Stomach (tissue), 19 donors: ENCODE data around the gene LRRN3. TPM values are rescaled to one million over a fixed set of nuclear protein-coding genes. Genes with fewer than 3 reads are reported as not detected.

ENCODE experiments used
- DNase-seq, 2 donors: peaks; one replicate each; pipeline versions ENCODE4 v3.0.0 to v3.0.0-alpha.2; 2013 to 2019
- H3K27ac ChIP-seq, 5 donors: fragments of 200-600 bp in 4 of 5; sonication (generic) in 4 of 5; one replicate each; pipeline ENCODE4 v1.5.1; 2013 to 2019; ENCODE audit warnings: mild to moderate bottlenecking in 1 of 5, moderate library complexity in 1 of 5
- H3K27me3 ChIP-seq, 3 donors: fragments of 200-600 bp; sonication (generic); one replicate each; pipeline ENCODE4 v1.5.1; 2017 to 2019; ENCODE audit warnings: mixed run types in 1 of 3
- H3K36me3 ChIP-seq, 4 donors: fragments of 200-600 bp; sonication (generic); 1 replicate in 3 of 4; 2 replicates in 1 of 4; pipeline ENCODE4 v1.5.1; 2016 to 2019
- H3K4me1 ChIP-seq, 4 donors: fragments of 200-600 bp; sonication (generic); one replicate each; pipeline ENCODE4 v1.5.1; 2016 to 2019
- H3K4me3 ChIP-seq, 4 donors: fragments of 200-600 bp; sonication (generic) in 3 of 4; one replicate each; pipeline ENCODE4 v1.5.1; 2016 to 2019; ENCODE audit warnings: mild to moderate bottlenecking in 1 of 4
- H3K9me3 ChIP-seq, 4 donors: fragments of 200-600 bp; sonication (generic); one replicate each; pipeline ENCODE4 v1.5.1; 2016 to 2019
- CTCF ChIP-seq, 7 experiments: fragments of 450-650 bp in 4 of 7; fragments of 200-600 bp in 3 of 7; sonication (generic) in 3 of 7; IDR thresholded peaks; one replicate each; pipeline ENCODE4 v1.5.1; 2016 to 2019; ENCODE audit warnings: antibody characterized with exemption in 7 of 7, control low read depth in 2 of 7, mild to moderate bottlenecking in 1 of 7
- EP300 ChIP-seq: sonication (generic); formaldehyde crosslinking; IDR thresholded peaks from one replicate; pipeline ENCODE4 v1.6.1; 2017; ENCODE audit warnings: antibody characterized with exemption
- POLR2A ChIP-seq, 4 donors: fragments of 450-650 bp; IDR thresholded peaks; one replicate each; pipeline ENCODE4 v1.6.1; 2016; ENCODE audit warnings: antibody characterized with exemption in 4 of 4, control low read depth in 2 of 4, mild to moderate bottlenecking in 1 of 4, moderate library complexity in 1 of 4
- POLR2AphosphoS5 ChIP-seq, 3 donors: sonication (generic); formaldehyde crosslinking; IDR thresholded peaks; one replicate each; pipeline ENCODE4 v1.6.1; 2016; ENCODE audit warnings: antibody characterized with exemption in 3 of 3
- WGBS, 5 donors: extraction: QIAGEN DNeasy Blood & Tissue Kit in 3 of 5; methylation state at CpG; one replicate each; pipeline versions ENCODE4 v1.1.5 to v1.1.7; 2013 to 2018; 5-methylcytosine and 5-hydroxymethylcytosine counted together
- intact Hi-C: fragments of 100-400 bp; cut with DNase I; formaldehyde crosslinking; loops from one replicate; pipeline ENCODE4 v1.15.1; 2023; ENCODE audit warnings: low total_unique reads
- long read RNA-seq, 10 donors: transcript quantifications; one replicate each; lab custom pipeline, GENCODE V29; 2026
- polyA plus RNA-seq, 3 donors: library from polyadenylated mRNA; stranded (reverse); fragments of 200-250 nt; gene quantifications; one replicate each; pipeline ENCODE4 v1.2.3, GENCODE V29; 2013
- total RNA-seq, 5 donors: library from RNA; depleted of rRNA; stranded (reverse); fragments of >200 nt; gene quantifications; one replicate each; pipeline versions ENCODE4 v1.1.0 to v1.2.3, GENCODE V29; 2014 to 2016
- donor health status: healthy with polysubstance abuse.
- donor health status: Bipolar disorder and iron deficiency.
- donor health status: healthy.

The LRRN3 gene
- total RNA-seq (1 to 10 TPM in 1 of 5 donors, not detected in 4; 4.4 TPM), polyA plus RNA-seq (under 1 TPM in 2 of 3 donors, not detected in 1; 0.33 to 0.61 TPM)
- long read RNA-seq, donor 1, partial matches to known transcripts: 0 of 1 reads
- long read RNA-seq, donor 1, other reads (novel, unspliced or antisense): 0 of 1 reads
- long read RNA-seq, donor 2, transcript LRRN3-201 (3 exons, 3,099 nt): major isoform, 5 of 6 reads
- long read RNA-seq, donor 2, partial matches to known transcripts: 0 of 6 reads
- long read RNA-seq, donor 2, other reads (novel, unspliced or antisense): 0 of 6 reads
- long read RNA-seq, donor 3, partial matches to known transcripts: 0 of 1 reads
- long read RNA-seq, donor 3, other reads (novel, unspliced or antisense): 0 of 1 reads
- long read RNA-seq, donor 4, partial matches to known transcripts: 0 of 1 reads
- long read RNA-seq, donor 4, other reads (novel, unspliced or antisense): 0 of 1 reads
- long read RNA-seq, donor 5, partial matches to known transcripts: 0 of 9 reads
- long read RNA-seq, donor 5, other reads (novel, unspliced or antisense): 0 of 9 reads
- long read RNA-seq, donor 6, partial matches to known transcripts: 6 of 6 reads
- long read RNA-seq, donor 6, other reads (novel, unspliced or antisense): 0 of 6 reads
- long read RNA-seq, donor 7, transcript LRRN3-201 (3 exons, 3,099 nt): major isoform, 5 of 7 reads
- long read RNA-seq, donor 7, partial matches to known transcripts: 0 of 7 reads
- long read RNA-seq, donor 7, other reads (novel, unspliced or antisense): 0 of 7 reads
- long read RNA-seq, donor 8, partial matches to known transcripts: 0 of 3 reads
- long read RNA-seq, donor 8, other reads (novel, unspliced or antisense): 0 of 3 reads
- long read RNA-seq, donor 9, partial matches to known transcripts: 0 of 6 reads
- long read RNA-seq, donor 9, other reads (novel, unspliced or antisense): 0 of 6 reads
- long read RNA-seq, donor 10, partial matches to known transcripts: 0 of 2 reads
- long read RNA-seq, donor 10, other reads (novel, unspliced or antisense): 0 of 2 reads

- Histone ChIP-seq H3K9me3 (no peaks in the 10 kb centered on the region), H3K4me3 (peak within 1 kb of the TSS; percentile 2 to 27 (median 19)), H3K36me3 (no peaks in the 10 kb centered on the region), H3K27ac (no peak within 1 kb of the TSS), H3K27me3 (no peaks in the 10 kb centered on the region), H3K4me1 (peaks cover 0 to 18% (median 6%) of the 10 kb centered on the region in 4 donors)
- TF ChIP-seq EP300: no peak
- TF ChIP-seq POLR2A (IDR thresholded peaks at IDR 0.05): no peak
- no peak for TF ChIP-seq CTCF (IDR thresholded peaks at IDR 0.05)
- no peak for TF ChIP-seq POLR2AphosphoS5 (IDR thresholded peaks at IDR 0.05)
- intact Hi-C loops: loop anchor here (10.0 kb wide), 1 partner anchor 644 kb away; no protein-coding TSS in a partner anchor
- DNase-seq: peak in 1 of 2 donors; percentile 82
- WGBS, 5 donors: 23 to 49% (median 34%) methylated on average over 6 of the region's 6 CpGs
Observed at GRCh38 chr7:111090846-111091245, at the start of gene LRRN3. TSS of gene LRRN3 (plus strand) at chr7:111091127. CDS start at chr7:111122773, 31,646 bp downstream.

- TF ChIP-seq CTCF (IDR thresholded peaks at IDR 0.05) (no peak), POLR2A (IDR thresholded peaks at IDR 0.05) (no peak), EP300 (no peak), POLR2AphosphoS5 (IDR thresholded peaks at IDR 0.05) (no peak)
Observed at GRCh38 chr7:111041577-111041976, 49.4 kb upstream of the LRRN3 start.

GRCh38 chr7:111042842-111043241 lies 48.1 kb upstream of the LRRN3 start:
- peaks cover 0 to 8% (median 0%) of the 10 kb centered on the region in 4 donors for H3K4me1 ChIP-seq
- no peak for DNase-seq
- no peaks in the 10 kb centered on the region for H3K36me3 ChIP-seq
- TF ChIP-seq CTCF (IDR thresholded peaks at IDR 0.05) (no peak), POLR2A (IDR thresholded peaks at IDR 0.05) (no peak), EP300 (no peak), POLR2AphosphoS5 (IDR thresholded peaks at IDR 0.05) (no peak)
- H3K4me3 ChIP-seq: no peak overlapping the region
- H3K9me3 ChIP-seq: no peaks in the 10 kb centered on the region
- H3K27ac ChIP-seq: no peak overlapping the region
- no peaks in the 10 kb centered on the region for H3K27me3 ChIP-seq
- intact Hi-C loops: no loop called here
- WGBS, 5 donors: 93 to 100% (median 96%) methylated on average over 2 of the region's 2 CpGs

More at GRCh38 chr7:111041577-111041976, 49.4 kb upstream of the LRRN3 start:
- WGBS, 5 donors: 85 to 96% (median 91%) methylated on average over 2 of the region's 2 CpGs
- Histone ChIP-seq H3K4me1 (peaks cover 0 to 8% (median 0%) of the 10 kb centered on the region in 4 donors), H3K36me3 (no peaks in the 10 kb centered on the region), H3K27ac (no peak overlapping the region), H3K9me3 (no peaks in the 10 kb centered on the region), H3K27me3 (no peaks in the 10 kb centered on the region), H3K4me3 (no peak overlapping the region)
- DNase-seq: peak in 1 of 2 donors; percentile 25
- intact Hi-C loops: no loop called here

- WGBS, 5 donors: 89 to 98% (median 93%) methylated on average over 1 of the region's 1 CpG
- no peak for DNase-seq
- Histone ChIP-seq H3K9me3 (no peaks in the 10 kb centered on the region), H3K4me3 (no peak overlapping the region), H3K36me3 (no peaks in the 10 kb centered on the region), H3K27ac (no peak overlapping the region), H3K27me3 (no peaks in the 10 kb centered on the region), H3K4me1 (peaks cover 0 to 8% (median 0%) of the 10 kb centered on the region in 4 donors)
- intact Hi-C loops: no loop called here
- TF ChIP-seq POLR2A (IDR thresholded peaks at IDR 0.05) (no peak), CTCF (IDR thresholded peaks at IDR 0.05) (no peak), POLR2AphosphoS5 (IDR thresholded peaks at IDR 0.05) (no peak), EP300 (no peak)
Observed at GRCh38 chr7:111043561-111043960, 47.4 kb upstream of the LRRN3 start.
